ENCODE results near the gene LRRC3C. TPM values are rescaled to one million over a fixed set of nuclear protein-coding genes. Genes with fewer than 3 reads are reported as not detected.

Gene LRRC3C
- total RNA-seq, 1 donor from 2014 or later: not detected

DNA sequence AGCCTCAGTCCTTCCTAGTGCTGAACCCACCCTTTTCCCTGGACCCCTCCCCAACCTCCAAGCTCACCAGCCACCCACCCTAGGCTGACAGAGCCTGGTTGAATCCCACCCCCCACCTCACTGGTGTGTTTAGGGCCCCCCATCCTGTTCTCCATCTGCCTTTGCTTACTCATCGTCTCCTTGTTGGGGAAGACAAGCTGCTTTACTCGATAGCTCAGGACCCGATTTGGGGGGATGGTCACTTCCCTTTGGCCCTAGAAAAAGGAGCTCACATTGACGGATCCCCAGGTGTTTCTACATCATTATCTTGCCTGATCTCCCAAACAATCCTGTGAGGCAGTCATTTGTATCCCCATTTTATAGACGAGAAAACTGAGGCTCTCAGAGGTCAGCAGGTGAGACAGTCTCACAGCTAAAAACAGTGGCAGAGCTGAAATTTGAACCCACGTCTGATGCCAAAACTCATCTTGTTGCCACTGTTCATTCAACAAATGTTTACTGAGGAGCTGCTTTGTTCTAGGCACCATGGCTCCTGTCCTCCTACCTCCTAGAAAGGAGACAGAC is 18.7 kb upstream of the LRRC3C start:
- no peaks in the 10 kb centered on the region for H3K9me3 Mint-ChIP-seq (ENCODE audit: unreplicated experiment)
- no peak for DNase-seq
- H3K36me3 Mint-ChIP-seq (ENCODE audit: unreplicated experiment): peaks cover 4% of the 10 kb centered on the region
- no peaks in the 10 kb centered on the region for H3K4me1 Mint-ChIP-seq (ENCODE audit: low read depth, unreplicated experiment)
- no peak overlapping the region for H3K4me3 Mint-ChIP-seq (ENCODE audit: unreplicated experiment)
- peaks cover 2% of the 10 kb centered on the region for H3K27me3 Mint-ChIP-seq (ENCODE audit: unreplicated experiment)
- H3K27ac Mint-ChIP-seq (ENCODE audit: unreplicated experiment): no peak overlapping the region
- TF ChIP-seq, protein P1, sequence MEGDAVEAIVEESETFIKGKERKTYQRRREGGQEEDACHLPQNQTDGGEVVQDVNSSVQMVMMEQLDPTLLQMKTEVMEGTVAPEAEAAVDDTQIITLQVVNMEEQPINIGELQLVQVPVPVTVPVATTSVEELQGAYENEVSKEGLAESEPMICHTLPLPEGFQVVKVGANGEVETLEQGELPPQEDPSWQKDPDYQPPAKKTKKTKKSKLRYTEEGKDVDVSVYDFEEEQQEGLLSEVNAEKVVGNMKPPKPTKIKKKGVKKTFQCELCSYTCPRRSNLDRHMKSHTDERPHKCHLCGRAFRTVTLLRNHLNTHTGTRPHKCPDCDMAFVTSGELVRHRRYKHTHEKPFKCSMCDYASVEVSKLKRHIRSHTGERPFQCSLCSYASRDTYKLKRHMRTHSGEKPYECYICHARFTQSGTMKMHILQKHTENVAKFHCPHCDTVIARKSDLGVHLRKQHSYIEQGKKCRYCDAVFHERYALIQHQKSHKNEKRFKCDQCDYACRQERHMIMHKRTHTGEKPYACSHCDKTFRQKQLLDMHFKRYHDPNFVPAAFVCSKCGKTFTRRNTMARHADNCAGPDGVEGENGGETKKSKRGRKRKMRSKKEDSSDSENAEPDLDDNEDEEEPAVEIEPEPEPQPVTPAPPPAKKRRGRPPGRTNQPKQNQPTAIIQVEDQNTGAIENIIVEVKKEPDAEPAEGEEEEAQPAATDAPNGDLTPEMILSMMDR (IDR thresholded peaks at IDR 0.05; ENCODE audit: partially characterized antibody, unreplicated experiment): no peak

DNA sequence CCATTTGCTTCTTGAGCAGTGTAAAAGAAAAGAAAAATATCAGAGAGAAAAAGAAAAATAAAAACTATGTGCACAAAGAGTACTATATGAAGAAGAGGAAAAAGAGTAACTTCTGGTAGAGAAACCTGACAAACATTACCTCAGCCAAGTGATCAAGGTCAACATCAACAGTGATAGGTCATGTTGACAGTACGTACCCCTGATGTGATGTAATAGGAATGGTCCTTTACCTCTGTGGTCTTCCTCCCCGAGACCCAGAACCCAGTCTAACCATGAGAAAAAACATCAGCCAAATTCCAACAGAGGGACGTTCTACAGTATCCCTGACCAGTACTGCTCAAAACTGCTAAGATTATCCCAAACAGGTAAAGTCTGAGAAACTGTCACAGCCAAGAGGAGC is 13.5 kb upstream of the LRRC3C start:
- Mint-ChIP-seq H3K36me3 (ENCODE audit: unreplicated experiment) (peaks cover 11% of the 10 kb centered on the region), H3K27me3 (ENCODE audit: unreplicated experiment) (peaks cover 4% of the 10 kb centered on the region), H3K4me1 (ENCODE audit: low read depth, unreplicated experiment) (peaks cover 7% of the 10 kb centered on the region), H3K9me3 (ENCODE audit: unreplicated experiment) (no peaks in the 10 kb centered on the region), H3K27ac (ENCODE audit: unreplicated experiment) (no peak overlapping the region), H3K4me3 (ENCODE audit: unreplicated experiment) (no peak overlapping the region)
- no peak for DNase-seq
- TF ChIP-seq, protein P1 (IDR thresholded peaks at IDR 0.05; ENCODE audit: partially characterized antibody, unreplicated experiment): no peak

DNA sequence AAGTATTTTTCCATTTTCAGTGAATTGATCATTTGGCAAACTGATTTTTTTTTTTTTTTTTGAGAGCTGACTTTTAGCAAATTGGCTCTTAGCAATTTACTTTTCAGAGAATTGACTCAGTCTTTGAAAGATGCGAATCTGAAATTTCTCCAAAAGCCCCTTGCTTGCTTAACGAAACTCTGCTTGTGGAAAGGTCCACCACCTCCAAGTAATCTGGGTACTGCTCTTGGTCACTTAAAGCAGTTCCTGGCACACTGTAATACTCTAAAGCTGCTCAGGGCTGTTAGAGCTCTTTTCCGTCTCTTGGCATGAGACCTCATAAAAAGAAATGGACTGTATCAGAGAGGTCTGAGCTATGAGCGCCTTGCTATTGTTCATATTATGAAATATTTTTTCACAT is 12.0 kb upstream of the LRRC3C start:
- no peak overlapping the region for H3K4me3 Mint-ChIP-seq (ENCODE audit: unreplicated experiment)

DNA sequence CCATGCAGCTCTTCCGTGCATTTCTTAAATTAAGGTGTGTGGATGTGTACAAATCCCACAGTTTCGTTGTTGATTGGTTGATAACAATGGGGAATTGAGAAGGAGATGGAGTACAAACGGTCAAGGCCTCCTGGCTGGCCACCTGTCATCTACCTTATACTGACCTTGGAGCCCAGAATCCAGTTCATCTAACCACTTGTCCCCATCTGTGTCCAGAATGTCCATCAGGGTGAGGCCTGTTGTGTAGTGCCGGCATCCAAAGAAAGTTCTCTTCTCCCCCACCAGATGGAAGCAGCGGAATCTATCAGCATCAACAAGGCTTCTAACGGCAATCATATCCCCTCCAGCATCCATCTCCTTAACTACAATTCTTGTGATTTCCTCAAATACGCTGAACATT is 10.6 kb upstream of the LRRC3C start:
- Mint-ChIP-seq H3K27me3 (ENCODE audit: unreplicated experiment) (peaks cover 4% of the 10 kb centered on the region), H3K36me3 (ENCODE audit: unreplicated experiment) (peaks cover 11% of the 10 kb centered on the region), H3K4me1 (ENCODE audit: low read depth, unreplicated experiment) (peaks cover 12% of the 10 kb centered on the region), H3K27ac (ENCODE audit: unreplicated experiment) (no peak overlapping the region), H3K4me3 (ENCODE audit: unreplicated experiment) (no peak overlapping the region), H3K9me3 (ENCODE audit: unreplicated experiment) (peaks cover 3% of the 10 kb centered on the region)
- no peak for DNase-seq
- TF ChIP-seq, protein P1 (IDR thresholded peaks at IDR 0.05; ENCODE audit: partially characterized antibody, unreplicated experiment): no peak

More for the DNA sequence above, 12.0 kb upstream of the LRRC3C start:
- DNase-seq: no peak
- Mint-ChIP-seq H3K27ac (ENCODE audit: unreplicated experiment) (no peak overlapping the region), H3K4me1 (ENCODE audit: low read depth, unreplicated experiment) (peaks cover 10% of the 10 kb centered on the region), H3K9me3 (ENCODE audit: unreplicated experiment) (no peaks in the 10 kb centered on the region), H3K36me3 (ENCODE audit: unreplicated experiment) (peaks cover 11% of the 10 kb centered on the region), H3K27me3 (ENCODE audit: unreplicated experiment) (peaks cover 4% of the 10 kb centered on the region)
- TF ChIP-seq, protein P1 (IDR thresholded peaks at IDR 0.05; ENCODE audit: partially characterized antibody, unreplicated experiment): no peak

DNA sequence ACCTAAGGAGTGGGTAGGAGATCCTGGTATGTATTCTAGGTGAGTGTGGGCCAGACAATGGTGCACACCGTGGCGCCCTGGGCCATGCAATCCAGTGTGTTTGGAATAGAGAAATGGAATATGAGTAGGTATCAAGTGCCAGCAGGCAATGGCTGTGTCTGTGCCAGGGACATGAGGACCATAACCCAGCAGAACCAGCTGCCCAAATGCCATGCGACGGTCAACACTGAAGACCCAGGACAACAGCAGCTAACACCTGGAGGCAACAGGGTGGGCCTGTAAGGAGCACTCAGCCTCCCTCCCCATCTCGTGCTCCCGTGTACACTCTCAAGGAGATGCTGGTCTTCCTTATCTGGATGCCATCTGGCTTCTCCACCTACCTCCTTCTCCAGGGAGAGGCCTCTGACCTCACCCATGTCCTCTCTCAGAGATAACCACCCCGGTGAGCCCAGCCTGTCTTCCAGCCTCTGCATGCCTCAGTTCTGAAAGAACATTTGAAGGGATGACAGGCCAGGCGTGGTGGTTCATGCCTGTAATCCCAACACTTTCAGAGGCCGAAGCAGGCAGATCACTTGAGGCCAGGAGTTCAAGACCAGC is 8.3 kb upstream of the LRRC3C start:
- H3K9me3 Mint-ChIP-seq (ENCODE audit: unreplicated experiment): peaks cover 4% of the 10 kb centered on the region
- H3K27ac Mint-ChIP-seq (ENCODE audit: unreplicated experiment): no peak overlapping the region
- DNase-seq: no peak
- H3K27me3 Mint-ChIP-seq (ENCODE audit: unreplicated experiment): peaks cover 2% of the 10 kb centered on the region
- no peak overlapping the region for H3K4me3 Mint-ChIP-seq (ENCODE audit: unreplicated experiment)
- H3K36me3 Mint-ChIP-seq (ENCODE audit: unreplicated experiment): peaks cover 11% of the 10 kb centered on the region
- TF ChIP-seq, protein P1 (IDR thresholded peaks at IDR 0.05; ENCODE audit: partially characterized antibody, unreplicated experiment): no peak
- peaks cover 20% of the 10 kb centered on the region for H3K4me1 Mint-ChIP-seq (ENCODE audit: low read depth, unreplicated experiment)
